Right lobe of liver (tissue), 6 donors: Measurements from ENCODE around the gene CNTRL. TPM values are rescaled to one million over a fixed set of nuclear protein-coding genes. Genes with fewer than 3 reads are reported as not detected.

ENCODE experiments used
- ATAC-seq, 4 donors: fragments of 200-7000 bp; cut with Tn5 transposase; one replicate each; pipeline ENCODE4 v1.9.1; 2020; ENCODE audit warnings: mild to moderate bottlenecking in 4 of 4, moderate library complexity in 4 of 4
- DNase-seq, 3 donors: peaks; one replicate each; pipeline ENCODE4 v3.0.0-alpha.2; 2020
- H3K27ac ChIP-seq, 3 donors: fragments of 200-600 bp; one replicate each; pipeline ENCODE4 v1.8.0; 2022
- H3K27me3 ChIP-seq, 2 donors: fragments of 200-600 bp; one replicate each; pipeline ENCODE4 v1.8.0; 2022
- H3K36me3 ChIP-seq, 4 donors: fragments of 200-600 bp; sonication (generic) in 1 of 4; one replicate each; pipeline versions ENCODE4 v1.5.1 to v1.8.0; 2017 to 2022; ENCODE audit warnings: control low read depth in 1 of 4
- H3K4me1 ChIP-seq, 4 donors: fragments of 200-600 bp; sonication (generic) in 1 of 4; one replicate each; pipeline versions ENCODE4 v1.5.1 to v1.8.0; 2017 to 2022; ENCODE audit warnings: control low read depth in 1 of 4
- H3K4me3 ChIP-seq, 3 donors: fragments of 200-600 bp; one replicate each; pipeline ENCODE4 v1.8.0; 2022
- H3K9me3 ChIP-seq, 4 donors: fragments of 200-600 bp; sonication (generic) in 1 of 4; one replicate each; pipeline versions ENCODE4 v1.5.1 to v1.8.0; 2017 to 2022; ENCODE audit warnings: control low read depth in 1 of 4
- CTCF ChIP-seq, 4 donors: fragments of 200-600 bp in 3 of 4; fragments of 450-650 bp in 1 of 4; IDR thresholded peaks; one replicate each; pipeline versions ENCODE4 v1.5.1 to v1.8.0; 2016 to 2022; ENCODE audit warnings: antibody characterized with exemption in 4 of 4, mild to moderate bottlenecking in 2 of 4
- POLR2A ChIP-seq: fragments of 450-650 bp; IDR thresholded peaks from one replicate; pipeline ENCODE4 v1.6.1; 2017; ENCODE audit warnings: antibody characterized with exemption, mild to moderate bottlenecking
- WGBS: methylation state at CpG from one replicate; pipeline ENCODE4 v1.1.6; 2018; ENCODE audit warnings: low coverage, low lambda C conversion rate; ENCODE audit not compliant: insufficient coverage; ENCODE audit errors: missing lambda C conversion rate; 5-methylcytosine and 5-hydroxymethylcytosine counted together
- intact Hi-C, 2 donors: fragments of 100-400 bp; cut with DNase I; formaldehyde crosslinking; loops; one replicate each; pipeline versions ENCODE4 v1.11.2 to v1.14.1; 2022
- small RNA-seq, 2 experiments: library from RNA; depleted of rRNA; stranded (forward); fragments of <200 nt; gene quantifications; one replicate each; pipeline ENCODE3, GENCODE V24; 2016
- total RNA-seq, 6 experiments: library from RNA; depleted of rRNA in 2 of 6; stranded (reverse); fragments of >200 nt in 2 of 6; fragmentation: NEBNext Ultra II Directional in 3 of 6; extraction: Animal tissue kit (Norgen Biotek cat#: 25700) in 3 of 6; gene quantifications; one replicate each; pipeline versions ENCODE4 v1.1.0 to v1.2.4, GENCODE V29; 2016 to 2023
- donor health status: DM: no; HTN: yes; CAD: no.
- donor health status: DM: no; HTN: no; CAD: no.
- donor health status: DM: no; HTN: no; CAD: no.
- donor health status: DM: no; HTN: yes; CAD: no.
- donor health status: DM: no; HTN: yes; CAD: no.

CNTRL gene
- total RNA-seq, 6 experiments from 2014 or later: 2.8 to 5.6 (median 4.2) TPM

GRCh38 chr9:121221664-121222055 lies 146.9 kb downstream of the CNTRL start:
- Histone ChIP-seq H3K4me3 (no peak overlapping the region), H3K9me3 (no peaks in the 10 kb centered on the region), H3K27ac (no peak overlapping the region), H3K36me3 (no peaks in the 10 kb centered on the region), H3K4me1 (no peaks in the 10 kb centered on the region), H3K27me3 (no peaks in the 10 kb centered on the region)
- intact Hi-C loops: no loop called here
- ATAC-seq: no peak
- WGBS: 100% methylated on average over 1 of the region's 2 CpGs
- DNase-seq: no peak
- TF ChIP-seq CTCF (IDR thresholded peaks at IDR 0.05): no peak
- no peak for TF ChIP-seq POLR2A

- TF ChIP-seq CTCF (IDR thresholded peaks at IDR 0.05): peak; percentile 47 to 70 (median 56)
- TF ChIP-seq POLR2A: no peak
- DNase-seq (no peak), ATAC-seq (peak in 2 of 4 donors; percentile 27 to 46)
- intact Hi-C loops: no loop called here
- Histone ChIP-seq H3K36me3 (no peaks in the 10 kb centered on the region), H3K4me1 (no peaks in the 10 kb centered on the region), H3K4me3 (no peak overlapping the region), H3K27ac (no peak overlapping the region), H3K27me3 (no peaks in the 10 kb centered on the region), H3K9me3 (no peaks in the 10 kb centered on the region)
- WGBS: 46% methylated on average over 7 of the region's 12 CpGs
These were observed 147.9 kb downstream of the CNTRL start for GRCh38 chr9:121222524-121223171.

DNA sequence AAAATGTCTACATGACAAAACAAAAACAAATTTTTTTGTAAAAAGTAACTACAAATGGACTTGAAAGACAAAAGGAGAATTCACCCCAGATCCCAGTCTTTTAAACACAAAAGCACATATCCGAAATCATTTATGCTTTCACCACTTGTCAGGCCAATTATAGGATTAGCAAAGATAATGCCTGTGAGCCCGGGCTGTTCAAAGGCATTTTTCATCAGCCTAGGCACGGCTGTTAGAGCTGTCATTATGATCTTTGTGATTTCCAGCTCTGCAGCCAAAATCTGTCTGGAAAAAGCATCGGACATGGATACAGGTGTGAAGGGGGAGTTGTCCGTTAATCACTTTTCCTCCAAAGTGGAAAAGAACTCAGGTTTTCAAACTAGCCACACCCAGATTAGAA lies 150.5 kb downstream of the CNTRL start:
- H3K36me3 ChIP-seq: no peaks in the 10 kb centered on the region
- no peak overlapping the region for H3K27ac ChIP-seq
- WGBS: 76% methylated on average over 4 of the region's 5 CpGs
- H3K4me3 ChIP-seq: no peak overlapping the region
- ATAC-seq (no peak), DNase-seq (no peak)
- no peak for TF ChIP-seq CTCF (IDR thresholded peaks at IDR 0.05)
- TF ChIP-seq POLR2A: no peak
- no peaks in the 10 kb centered on the region for H3K27me3 ChIP-seq
- no peaks in the 10 kb centered on the region for H3K9me3 ChIP-seq
- intact Hi-C loops: no loop called here
- no peaks in the 10 kb centered on the region for H3K4me1 ChIP-seq

DNA sequence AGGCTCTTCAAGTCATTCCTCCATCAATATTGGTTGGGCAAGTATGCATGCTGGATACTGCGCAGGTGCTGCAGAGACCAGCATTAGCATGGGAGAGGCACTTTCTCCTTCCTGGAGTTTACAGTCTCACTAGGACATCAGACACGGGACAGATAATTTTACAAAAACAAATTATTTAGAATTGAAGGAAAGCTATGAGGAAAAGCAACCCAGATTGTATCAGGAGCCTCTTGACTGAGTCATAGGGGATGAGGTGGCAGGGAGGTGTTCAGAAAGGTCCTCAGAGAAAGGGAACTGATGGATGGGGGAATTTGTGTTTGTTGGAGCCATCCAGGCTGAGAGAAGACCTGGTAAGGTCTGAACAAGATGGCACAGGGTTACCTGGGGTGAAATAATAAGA lies 151.4 kb downstream of the CNTRL start:
- no peak for TF ChIP-seq POLR2A
- no peak for TF ChIP-seq CTCF (IDR thresholded peaks at IDR 0.05)
- Histone ChIP-seq H3K9me3 (no peaks in the 10 kb centered on the region), H3K4me3 (no peak overlapping the region), H3K36me3 (no peaks in the 10 kb centered on the region), H3K27me3 (no peaks in the 10 kb centered on the region), H3K4me1 (no peaks in the 10 kb centered on the region), H3K27ac (no peak overlapping the region)
- 73% methylated on average over 2 of the region's 2 CpGs for WGBS
- ATAC-seq (no peak), DNase-seq (no peak)
- intact Hi-C loops: no loop called here

Small RNA genes within 50 kb of the gene (small RNA-seq; reads per million reads assigned to genes)
- 0 reads per million in 2 experiments for gene RN7SL181P

Other genes starting within 250 kb of the CNTRL start
- gene PSMD5, start 232.0 kb upstream of the CNTRL start, total RNA-seq: 10 to 100 TPM; 14.1 to 29.2 (median 21.5) TPM
- 1 to 10 TPM; 2.2 to 8.0 (median 5.2) TPM for gene PHF19, start 197.8 kb upstream of the CNTRL start, total RNA-seq
- gene TRAF1, start 148.2 kb upstream of the CNTRL start, total RNA-seq: 1 to 10 TPM in 5 of 6 experiments, under 1 TPM in 1; 0.99 to 2.5 (median 2.1) TPM
- 100 to 1,000 TPM; 251 to 616 (median 411) TPM for gene C5, start 24.7 kb upstream of the CNTRL start, total RNA-seq
- 10 to 100 TPM; 29.0 to 65.1 (median 53.5) TPM for gene RAB14, start 126.9 kb downstream of the CNTRL start, total RNA-seq
- gene GSN, start 193.2 kb downstream of the CNTRL start, total RNA-seq: 10 to 100 TPM; 23.1 to 96.9 (median 38.8) TPM